HEK293T (cell line): Measurements from ENCODE around the gene BRINP1.

Experiments used
- FOXK2 ChIP-seq: fragments of 450-650 bp; IDR thresholded peaks from 2 replicates; pipeline ENCODE4 v1.6.1; 2016; ENCODE audit warnings: mild to moderate bottlenecking
- SP1 ChIP-seq: fragments of 450-650 bp; IDR thresholded peaks from 2 replicates; pipeline ENCODE4 v1.6.1; 2017
- TF ChIP-seq, protein P1 (sequence below): fragments of 450-650 bp; IDR thresholded peaks from 2 replicates; pipeline ENCODE4 v1.6.1; 2016

DNA sequence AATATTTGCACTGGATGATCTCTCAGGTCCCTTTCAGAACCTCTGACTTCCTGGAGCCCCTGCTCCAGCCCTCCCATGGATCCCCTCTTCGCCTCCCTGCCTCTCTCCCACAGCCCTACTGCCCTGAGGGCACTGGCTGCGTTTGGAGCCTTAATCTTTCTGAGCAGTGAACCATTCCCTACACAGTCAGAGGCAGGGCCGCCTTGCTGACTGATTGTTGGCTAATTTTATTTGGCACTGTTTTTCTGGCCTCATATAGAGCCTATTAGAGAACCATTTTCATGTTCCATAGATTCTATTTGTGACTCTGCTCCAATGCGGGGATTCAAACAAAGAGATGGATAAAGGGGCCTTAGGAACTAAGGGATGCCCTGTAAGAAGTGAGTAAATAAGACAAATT is 91.1 kb downstream of the BRINP1 start:
- TF ChIP-seq, protein P1, sequence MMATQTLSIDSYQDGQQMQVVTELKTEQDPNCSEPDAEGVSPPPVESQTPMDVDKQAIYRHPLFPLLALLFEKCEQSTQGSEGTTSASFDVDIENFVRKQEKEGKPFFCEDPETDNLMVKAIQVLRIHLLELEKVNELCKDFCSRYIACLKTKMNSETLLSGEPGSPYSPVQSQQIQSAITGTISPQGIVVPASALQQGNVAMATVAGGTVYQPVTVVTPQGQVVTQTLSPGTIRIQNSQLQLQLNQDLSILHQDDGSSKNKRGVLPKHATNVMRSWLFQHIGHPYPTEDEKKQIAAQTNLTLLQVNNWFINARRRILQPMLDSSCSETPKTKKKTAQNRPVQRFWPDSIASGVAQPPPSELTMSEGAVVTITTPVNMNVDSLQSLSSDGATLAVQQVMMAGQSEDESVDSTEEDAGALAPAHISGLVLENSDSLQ: no peak
- no peak for TF ChIP-seq FOXK2
- TF ChIP-seq SP1: no peak
